ENCODE data around the gene AGTPBP1. TPM values are rescaled to one million over a fixed set of nuclear protein-coding genes. Genes with fewer than 3 reads are reported as not detected.

The AGTPBP1 gene
- total RNA-seq, 4 donors from 2014 or later: 12.5 to 15.1 (median 14.0) TPM

DNA sequence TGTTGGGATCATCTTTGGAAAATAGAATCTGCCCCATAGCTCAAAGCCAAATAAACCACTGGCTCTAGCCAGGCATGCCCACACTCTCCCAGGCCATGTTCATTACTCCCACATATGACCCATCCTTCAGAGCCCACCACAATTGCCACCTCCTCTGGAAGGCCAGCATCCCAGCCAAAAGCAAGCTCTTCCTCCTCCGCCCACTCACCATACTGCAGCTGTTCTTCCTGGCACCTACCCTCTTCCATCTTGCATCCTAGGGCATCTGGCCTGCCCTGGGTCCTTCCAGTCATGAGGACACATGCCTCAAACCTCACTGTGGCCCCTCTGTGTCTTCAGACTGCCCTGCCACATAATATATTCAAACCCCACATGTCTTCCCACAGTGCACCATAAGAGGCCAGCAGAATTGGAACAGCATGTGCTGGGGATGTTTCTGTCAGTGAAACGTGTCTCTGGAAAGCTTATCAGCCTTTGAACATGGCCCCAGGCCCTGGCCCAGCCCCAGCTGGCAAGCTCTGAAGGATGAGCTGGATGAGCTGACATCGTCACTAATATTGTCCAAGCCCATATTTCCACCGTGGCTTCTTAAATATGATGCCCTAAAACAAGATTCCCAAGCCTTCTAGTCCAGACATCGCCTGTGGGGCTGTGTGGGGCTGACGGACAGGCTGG lies 230.8 kb downstream of the AGTPBP1 start:
- peak in 1 of 2 donors; percentile 53 for DNase-seq (ENCODE audit: low spot score in 2 of 2)
- H3K4me3 ChIP-seq (ENCODE audit: low read depth, poor library complexity, severe bottlenecking): no peak overlapping the region
- TF ChIP-seq, protein P1, sequence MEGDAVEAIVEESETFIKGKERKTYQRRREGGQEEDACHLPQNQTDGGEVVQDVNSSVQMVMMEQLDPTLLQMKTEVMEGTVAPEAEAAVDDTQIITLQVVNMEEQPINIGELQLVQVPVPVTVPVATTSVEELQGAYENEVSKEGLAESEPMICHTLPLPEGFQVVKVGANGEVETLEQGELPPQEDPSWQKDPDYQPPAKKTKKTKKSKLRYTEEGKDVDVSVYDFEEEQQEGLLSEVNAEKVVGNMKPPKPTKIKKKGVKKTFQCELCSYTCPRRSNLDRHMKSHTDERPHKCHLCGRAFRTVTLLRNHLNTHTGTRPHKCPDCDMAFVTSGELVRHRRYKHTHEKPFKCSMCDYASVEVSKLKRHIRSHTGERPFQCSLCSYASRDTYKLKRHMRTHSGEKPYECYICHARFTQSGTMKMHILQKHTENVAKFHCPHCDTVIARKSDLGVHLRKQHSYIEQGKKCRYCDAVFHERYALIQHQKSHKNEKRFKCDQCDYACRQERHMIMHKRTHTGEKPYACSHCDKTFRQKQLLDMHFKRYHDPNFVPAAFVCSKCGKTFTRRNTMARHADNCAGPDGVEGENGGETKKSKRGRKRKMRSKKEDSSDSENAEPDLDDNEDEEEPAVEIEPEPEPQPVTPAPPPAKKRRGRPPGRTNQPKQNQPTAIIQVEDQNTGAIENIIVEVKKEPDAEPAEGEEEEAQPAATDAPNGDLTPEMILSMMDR (IDR thresholded peaks at IDR 0.05): no peak
- TF ChIP-seq POLR2A (IDR thresholded peaks at IDR 0.05): no peak
- intact Hi-C loops (cut with DNase I; ENCODE audit: low total_unique reads): no loop called here
- WGBS, 2 donors: 25 to 33% methylated on average over 6 of the region's 6 CpGs

GRCh38 chr9:85508616-85509015 lies 233.1 kb downstream of the AGTPBP1 start:
- intact Hi-C loops (cut with DNase I; ENCODE audit: low total_unique reads): no loop called here
- DNase-seq (ENCODE audit: low spot score in 2 of 2): no peak
- 85 to 89% methylated on average over 4 of the region's 4 CpGs for WGBS, 2 donors

GRCh38 chr9:85505612-85506011 lies 236.1 kb downstream of the AGTPBP1 start:
- H3K4me3 ChIP-seq (ENCODE audit: low read depth, poor library complexity, severe bottlenecking): no peak overlapping the region
- WGBS, 2 donors: 69 to 74% methylated on average over 7 of the region's 7 CpGs
- intact Hi-C loops (cut with DNase I; ENCODE audit: low total_unique reads): no loop called here
- DNase-seq (ENCODE audit: low spot score in 2 of 2): no peak
- no peak for TF ChIP-seq POLR2A (IDR thresholded peaks at IDR 0.05)
- TF ChIP-seq, protein P1 (IDR thresholded peaks at IDR 0.05): no peak

More at GRCh38 chr9:85508616-85509015, 233.1 kb downstream of the AGTPBP1 start:
- TF ChIP-seq, protein P1 (IDR thresholded peaks at IDR 0.05): no peak
- TF ChIP-seq POLR2A (IDR thresholded peaks at IDR 0.05): no peak
- H3K4me3 ChIP-seq (ENCODE audit: low read depth, poor library complexity, severe bottlenecking): no peak overlapping the region

DNA sequence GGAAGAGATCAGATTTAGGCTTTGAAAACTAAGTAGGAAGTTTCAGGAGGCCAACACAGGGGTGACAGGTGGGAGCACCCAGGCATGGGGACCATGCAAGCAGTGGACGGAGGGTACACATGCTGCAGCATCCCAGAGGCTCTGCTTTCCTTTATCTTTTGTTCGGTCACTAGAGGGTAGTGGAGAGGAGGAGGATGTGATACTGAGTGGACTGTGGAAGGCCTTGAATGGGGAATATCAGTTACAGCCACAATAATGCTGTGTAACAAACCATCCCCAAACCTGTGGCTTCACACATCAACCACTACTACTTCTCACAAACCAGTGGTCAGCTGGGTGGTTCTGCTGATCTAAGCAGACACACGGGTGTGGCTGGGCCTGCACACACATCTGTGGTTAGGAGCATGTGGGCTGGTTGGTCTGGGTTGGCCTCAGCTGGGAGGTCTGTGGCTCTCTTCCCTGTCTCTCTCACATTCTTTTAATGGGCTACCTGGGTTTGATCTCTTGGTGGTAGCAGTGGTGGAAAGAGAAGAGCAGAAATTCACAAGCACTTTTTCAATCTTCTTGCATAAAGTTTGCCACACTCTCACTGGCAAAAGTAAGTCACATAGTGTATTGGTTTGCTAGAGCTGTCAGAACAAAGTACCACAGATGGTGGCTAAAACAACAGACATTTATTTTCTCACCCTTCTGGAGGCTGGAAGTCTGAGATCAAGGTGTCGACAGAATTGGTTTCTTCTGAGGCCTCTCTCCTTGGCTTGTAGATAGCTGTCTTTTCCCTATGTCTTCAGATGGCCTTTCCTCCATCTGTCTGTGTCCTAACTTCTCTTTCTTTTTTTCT lies 238.7 kb downstream of the AGTPBP1 start:
- no peak for DNase-seq (ENCODE audit: low spot score in 2 of 2)
- H3K4me3 ChIP-seq (ENCODE audit: low read depth, poor library complexity, severe bottlenecking): no peak overlapping the region
- WGBS, 2 donors: 89 to 95% methylated on average over 4 of the region's 4 CpGs
- TF ChIP-seq POLR2A (IDR thresholded peaks at IDR 0.05): no peak
- TF ChIP-seq, protein P1 (IDR thresholded peaks at IDR 0.05): no peak
- intact Hi-C loops (cut with DNase I; ENCODE audit: low total_unique reads): no loop called here

DNA sequence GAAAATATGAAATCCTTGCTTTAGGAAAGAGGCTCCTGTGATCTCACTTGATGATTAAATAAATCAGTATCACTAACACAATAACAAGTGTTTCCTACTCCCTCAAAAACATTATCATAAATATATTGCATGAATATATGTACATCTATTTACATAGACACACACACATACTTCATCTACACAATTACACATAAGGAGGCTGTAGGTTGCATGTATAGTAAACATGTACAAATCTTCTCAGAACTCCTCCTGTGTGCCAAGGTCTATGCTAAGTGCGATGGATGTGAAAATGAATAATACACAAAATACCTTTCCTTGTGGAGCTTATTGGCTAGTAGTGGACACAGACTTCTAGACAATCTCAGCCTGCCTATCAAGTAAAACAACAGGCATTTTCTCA lies 239.9 kb downstream of the AGTPBP1 start:
- no peak overlapping the region for H3K4me3 ChIP-seq (ENCODE audit: low read depth, poor library complexity, severe bottlenecking)
- TF ChIP-seq, protein P1 (IDR thresholded peaks at IDR 0.05): no peak
- no peak for TF ChIP-seq POLR2A (IDR thresholded peaks at IDR 0.05)
- DNase-seq (ENCODE audit: low spot score in 2 of 2): no peak
- 92 to 93% methylated on average over 1 of the region's 1 CpG for WGBS, 2 donors
- intact Hi-C loops (cut with DNase I; ENCODE audit: low total_unique reads): no loop called here

Measured in lower leg skin (tissue), 4 donors.